ENCODE measurements around the gene TMEM245. TPM values are rescaled to one million over a fixed set of nuclear protein-coding genes. Genes with fewer than 3 reads are reported as not detected.
"Not testable (repeated sequence)": the region's sequence is repeated elsewhere in the genome, so short reads cannot be mapped to it uniquely, and the experiment has no call there.

TMEM245 gene
- total and polyA plus RNA-seq, 3 experiments from 2014 or later, result 24.4 to 35.2 (median 34.4) TPM

DNA sequence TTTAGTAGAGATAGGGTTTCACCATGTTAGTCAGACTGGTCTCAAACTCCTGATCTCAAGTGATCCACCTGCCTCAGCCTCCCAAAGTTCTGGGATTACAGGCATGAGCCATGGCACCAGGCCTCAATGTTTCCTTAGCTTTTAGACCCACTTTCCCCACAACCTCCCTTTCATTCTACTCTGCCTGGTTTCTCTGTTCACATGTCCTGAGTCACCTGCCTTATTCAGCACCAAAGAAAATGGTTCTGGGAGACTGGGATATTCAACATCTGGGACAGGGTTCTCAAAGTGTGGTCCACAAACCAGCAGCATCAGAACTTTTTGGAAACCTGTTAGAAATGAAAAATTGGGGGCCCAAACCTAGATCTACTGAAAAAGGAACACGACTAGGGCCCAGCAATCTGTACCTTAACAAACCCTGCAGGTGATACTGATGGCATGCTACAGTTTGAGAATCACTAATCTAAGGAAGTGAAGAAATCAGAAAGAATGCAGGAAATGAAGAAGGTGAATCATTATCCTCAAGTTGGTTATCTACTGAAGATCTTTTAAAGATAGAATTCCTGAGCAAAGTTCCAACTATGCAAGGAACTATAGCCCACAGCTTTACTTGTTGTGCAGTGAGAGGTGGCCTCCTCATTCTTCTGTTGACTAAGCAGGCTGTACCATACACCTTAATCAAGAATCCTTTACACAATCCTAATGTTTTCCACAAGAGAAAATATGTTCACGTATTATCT, 54.6 kb downstream of the TMEM245 start:
- peaks cover 6 to 60% (median 21%) of the 10 kb centered on the region in 3 donors for H3K36me3 Mint-ChIP-seq
- H3K4me3 ChIP-seq (ENCODE audit: low read length), result no peak overlapping the region
- H3K4me3 Mint-ChIP-seq, result no peak overlapping the region
- H3K9me3 ChIP-seq (ENCODE audit: low read length), result no peaks in the 10 kb centered on the region
- no peaks in the 10 kb centered on the region for H3K27me3 Mint-ChIP-seq
- H3K4me1 Mint-ChIP-seq, result no peaks in the 10 kb centered on the region
- no peaks in the 10 kb centered on the region for H3K27me3 ChIP-seq (ENCODE audit: insufficient read depth, low read length, poor library complexity, severe bottlenecking)
- no peak for DNase-seq
- H3K36me3 ChIP-seq (ENCODE audit: insufficient read depth, low read length), result peaks cover 24% of the 10 kb centered on the region
- no peaks in the 10 kb centered on the region for H3K9me3 Mint-ChIP-seq
- CTCF ChIA-PET, result no interaction called here
- POLR2A ChIA-PET, result no interaction called here
- H3K27ac Mint-ChIP-seq, result peak overlapping the region in 1 of 8 donors; percentile 56
- no peak overlapping the region for H3K27ac ChIP-seq (ENCODE audit: low read depth, low read length)
- H3K4me1 ChIP-seq (ENCODE audit: insufficient read depth, low read length), result no peaks in the 10 kb centered on the region

- Histone ChIP-seq H3K27ac (ENCODE audit: low read depth, low read length) (no peak overlapping the region), H3K36me3 (ENCODE audit: insufficient read depth, low read length) (peaks cover 28% of the 10 kb centered on the region), H3K9me3 (ENCODE audit: low read length) (no peaks in the 10 kb centered on the region), H3K4me3 (ENCODE audit: low read length) (no peak overlapping the region), H3K4me1 (ENCODE audit: insufficient read depth, low read length) (no peaks in the 10 kb centered on the region), H3K27me3 (ENCODE audit: insufficient read depth, low read length, poor library complexity, severe bottlenecking) (no peaks in the 10 kb centered on the region)
- ChIA-PET CTCF (no interaction called here), POLR2A (no interaction called here)
- Mint-ChIP-seq H3K27me3 (no peaks in the 10 kb centered on the region), H3K27ac (peak overlapping the region in 4 of 8 donors; percentile 4 to 51 (median 14)), H3K36me3 (peaks cover 12 to 71% (median 28%) of the 10 kb centered on the region in 3 donors), H3K4me3 (no peak overlapping the region), H3K9me3 (no peaks in the 10 kb centered on the region), H3K4me1 (no peaks in the 10 kb centered on the region)
- no peak for DNase-seq
These were observed 56.0 kb downstream of the TMEM245 start for GRCh38 chr9:109063760-109064159.

DNA sequence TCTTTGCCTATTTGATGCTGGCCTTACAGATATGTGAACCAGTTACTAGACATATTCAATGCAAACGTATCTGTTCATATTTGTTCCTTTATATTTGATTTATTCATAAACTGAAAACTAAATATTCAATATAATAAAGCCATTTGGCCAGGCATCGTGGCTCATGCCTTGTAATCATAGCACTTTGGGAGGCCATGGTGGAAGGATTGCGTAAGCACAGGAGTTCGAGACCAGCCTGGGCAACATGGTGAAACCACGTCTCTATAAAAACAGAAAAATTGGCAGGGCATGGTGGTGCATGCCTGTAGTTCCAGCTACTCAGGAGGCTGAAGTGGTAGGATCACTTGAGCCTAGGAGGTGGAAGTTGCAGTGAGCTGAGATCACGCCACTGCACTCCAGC, 57.2 kb downstream of the TMEM245 start:
- no peaks in the 10 kb centered on the region for H3K27me3 ChIP-seq (ENCODE audit: insufficient read depth, low read length, poor library complexity, severe bottlenecking)
- ChIA-PET CTCF (no interaction called here), POLR2A (no interaction called here)
- H3K27me3 Mint-ChIP-seq, result no peaks in the 10 kb centered on the region
- H3K27ac ChIP-seq (ENCODE audit: low read depth, low read length), result no peak overlapping the region
- no peak overlapping the region for H3K4me3 ChIP-seq (ENCODE audit: low read length)
- H3K36me3 ChIP-seq (ENCODE audit: insufficient read depth, low read length), result peaks cover 26% of the 10 kb centered on the region
- DNase-seq, result no peak
- no peak overlapping the region for H3K4me3 Mint-ChIP-seq
- H3K4me1 ChIP-seq (ENCODE audit: insufficient read depth, low read length), result no peaks in the 10 kb centered on the region
- H3K27ac Mint-ChIP-seq, result no peak overlapping the region
- no peaks in the 10 kb centered on the region for H3K9me3 Mint-ChIP-seq
- no peaks in the 10 kb centered on the region for H3K9me3 ChIP-seq (ENCODE audit: low read length)
- peaks cover 8 to 74% (median 23%) of the 10 kb centered on the region in 3 donors for H3K36me3 Mint-ChIP-seq
- no peaks in the 10 kb centered on the region for H3K4me1 Mint-ChIP-seq

DNA sequence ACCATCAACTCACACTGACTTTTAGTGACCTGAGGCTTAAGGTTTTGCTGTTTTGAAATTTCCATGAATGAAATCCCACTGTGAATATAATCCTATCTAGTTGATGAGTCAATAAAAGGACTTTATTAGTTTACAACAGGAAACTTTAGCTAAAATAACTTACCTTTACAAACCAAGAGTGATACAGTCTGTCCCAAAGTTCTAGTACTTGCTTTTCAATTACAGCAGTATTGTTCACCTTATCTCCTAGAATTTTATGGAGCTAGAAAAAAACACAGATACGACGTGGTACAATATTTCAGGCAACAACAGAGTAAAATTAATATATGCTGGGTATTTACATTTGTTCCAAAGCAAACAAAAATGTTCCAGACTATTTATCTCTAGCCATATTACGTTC, 59.6 kb downstream of the TMEM245 start:
- CTCF ChIA-PET, result interaction anchor here (1.2 to 1.6 kb wide), 3 partner anchors 10 to 16 kb away, joined by 3 to 7 read pairs (median 4); no protein-coding TSS in a partner anchor
- H3K27ac ChIP-seq (ENCODE audit: low read depth, low read length), result no peak overlapping the region
- no peaks in the 10 kb centered on the region for H3K9me3 ChIP-seq (ENCODE audit: low read length)
- POLR2A ChIA-PET, result no interaction called here
- Mint-ChIP-seq H3K27ac (no peak overlapping the region), H3K4me1 (peaks cover 0 to 1% (median 0%) of the 10 kb centered on the region in 3 donors), H3K4me3 (no peak overlapping the region), H3K27me3 (no peaks in the 10 kb centered on the region), H3K9me3 (no peaks in the 10 kb centered on the region), H3K36me3 (peaks cover 10 to 75% (median 24%) of the 10 kb centered on the region in 3 donors)
- no peaks in the 10 kb centered on the region for H3K4me1 ChIP-seq (ENCODE audit: insufficient read depth, low read length)
- H3K27me3 ChIP-seq (ENCODE audit: insufficient read depth, low read length, poor library complexity, severe bottlenecking), result no peaks in the 10 kb centered on the region
- peaks cover 24% of the 10 kb centered on the region for H3K36me3 ChIP-seq (ENCODE audit: insufficient read depth, low read length)
- H3K4me3 ChIP-seq (ENCODE audit: low read length), result no peak overlapping the region
- no peak for DNase-seq

DNA sequence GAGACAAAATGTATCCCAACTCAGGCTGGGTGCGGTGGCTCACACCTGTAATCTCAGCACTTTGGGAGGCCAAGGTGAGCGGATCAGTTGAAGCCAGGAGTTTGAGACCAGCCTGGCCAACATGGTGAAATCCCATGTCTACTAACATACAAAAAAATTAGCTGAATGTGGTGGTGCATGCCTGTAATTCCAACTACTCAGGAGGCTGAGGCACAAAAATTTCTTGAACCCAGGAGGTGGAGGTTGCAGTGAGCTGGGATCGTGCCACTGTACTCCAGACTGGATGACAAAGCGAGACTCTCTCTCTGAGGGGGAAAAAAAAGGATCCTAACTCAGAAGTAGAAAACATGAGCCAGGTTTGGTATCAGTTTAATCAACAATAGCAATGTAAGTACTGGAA, 66.6 kb downstream of the TMEM245 start:
- Mint-ChIP-seq H3K27ac (peak overlapping the region in 1 of 8 donors; percentile 3), H3K36me3 (peaks cover 20 to 85% (median 29%) of the 10 kb centered on the region in 3 donors)
- CTCF ChIA-PET; H3K9me3 Mint-ChIP-seq; H3K27me3 Mint-ChIP-seq; POLR2A ChIA-PET; H3K4me3 Mint-ChIP-seq; H3K4me1 Mint-ChIP-seq; H3K27ac ChIP-seq (ENCODE audit: low read depth, low read length); H3K4me3 ChIP-seq (ENCODE audit: low read length); H3K27me3 ChIP-seq (ENCODE audit: insufficient read depth, low read length, poor library complexity, severe bottlenecking); DNase-seq; H3K9me3 ChIP-seq (ENCODE audit: low read length); H3K4me1 ChIP-seq (ENCODE audit: insufficient read depth, low read length): not testable (repeated sequence)
- H3K36me3 ChIP-seq (ENCODE audit: insufficient read depth, low read length), result peaks cover 26% of the 10 kb centered on the region

DNA sequence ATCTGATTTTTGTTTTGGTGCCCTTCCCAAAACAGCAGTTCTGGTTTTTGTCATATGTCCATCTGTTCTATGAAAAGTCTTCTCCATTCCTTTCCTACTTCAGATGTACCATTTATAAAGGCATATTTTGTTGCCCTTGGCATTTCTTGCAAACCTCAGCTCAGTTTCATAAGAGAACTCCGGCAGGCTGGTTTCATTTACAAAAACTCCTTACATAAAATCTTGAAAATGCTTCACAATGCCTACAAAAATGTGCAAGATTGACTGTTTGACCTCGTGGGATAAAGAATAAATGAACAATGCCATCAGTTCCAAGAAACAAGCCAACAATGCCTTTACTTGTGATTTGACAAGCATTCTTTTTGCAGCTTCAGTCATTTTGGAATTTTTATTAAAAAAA, 67.3 kb downstream of the TMEM245 start:
- peaks cover 22 to 88% (median 32%) of the 10 kb centered on the region in 3 donors for H3K36me3 Mint-ChIP-seq
- no peak overlapping the region for H3K4me3 Mint-ChIP-seq
- POLR2A ChIA-PET, result no interaction called here
- no peak overlapping the region for H3K4me3 ChIP-seq (ENCODE audit: low read length)
- H3K36me3 ChIP-seq (ENCODE audit: insufficient read depth, low read length), result peaks cover 33% of the 10 kb centered on the region
- H3K4me1 ChIP-seq (ENCODE audit: insufficient read depth, low read length), result no peaks in the 10 kb centered on the region
- H3K27ac ChIP-seq (ENCODE audit: low read depth, low read length), result no peak overlapping the region
- H3K9me3 Mint-ChIP-seq, result no peaks in the 10 kb centered on the region
- H3K27ac Mint-ChIP-seq, result no peak overlapping the region
- H3K27me3 ChIP-seq (ENCODE audit: insufficient read depth, low read length, poor library complexity, severe bottlenecking), result no peaks in the 10 kb centered on the region
- DNase-seq, result no peak
- CTCF ChIA-PET, result no interaction called here
- H3K27me3 Mint-ChIP-seq, result no peaks in the 10 kb centered on the region
- no peaks in the 10 kb centered on the region for H3K9me3 ChIP-seq (ENCODE audit: low read length)
- H3K4me1 Mint-ChIP-seq, result peaks cover under 1 to 3% (median 3%) of the 10 kb centered on the region in 3 donors

- H3K4me3 Mint-ChIP-seq, result no peak overlapping the region
- no peak for DNase-seq
- H3K36me3 Mint-ChIP-seq, result peaks cover 20 to 88% (median 35%) of the 10 kb centered on the region in 3 donors
- no peak overlapping the region for H3K4me3 ChIP-seq (ENCODE audit: low read length)
- H3K27me3 ChIP-seq (ENCODE audit: insufficient read depth, low read length, poor library complexity, severe bottlenecking), result no peaks in the 10 kb centered on the region
- CTCF ChIA-PET, result no interaction called here
- no peaks in the 10 kb centered on the region for H3K4me1 ChIP-seq (ENCODE audit: insufficient read depth, low read length)
- H3K9me3 ChIP-seq (ENCODE audit: low read length), result no peaks in the 10 kb centered on the region
- H3K27ac ChIP-seq (ENCODE audit: low read depth, low read length), result no peak overlapping the region
- H3K4me1 Mint-ChIP-seq, result peaks cover 2 to 3% (median 3%) of the 10 kb centered on the region in 3 donors
- H3K27ac Mint-ChIP-seq, result peak overlapping the region in 1 of 8 donors; percentile 42
- no peaks in the 10 kb centered on the region for H3K9me3 Mint-ChIP-seq
- no peaks in the 10 kb centered on the region for H3K27me3 Mint-ChIP-seq
- peaks cover 39% of the 10 kb centered on the region for H3K36me3 ChIP-seq (ENCODE audit: insufficient read depth, low read length)
- POLR2A ChIA-PET, result no interaction called here
These were observed 68.0 kb downstream of the TMEM245 start for GRCh38 chr9:109051733-109052132.

DNA sequence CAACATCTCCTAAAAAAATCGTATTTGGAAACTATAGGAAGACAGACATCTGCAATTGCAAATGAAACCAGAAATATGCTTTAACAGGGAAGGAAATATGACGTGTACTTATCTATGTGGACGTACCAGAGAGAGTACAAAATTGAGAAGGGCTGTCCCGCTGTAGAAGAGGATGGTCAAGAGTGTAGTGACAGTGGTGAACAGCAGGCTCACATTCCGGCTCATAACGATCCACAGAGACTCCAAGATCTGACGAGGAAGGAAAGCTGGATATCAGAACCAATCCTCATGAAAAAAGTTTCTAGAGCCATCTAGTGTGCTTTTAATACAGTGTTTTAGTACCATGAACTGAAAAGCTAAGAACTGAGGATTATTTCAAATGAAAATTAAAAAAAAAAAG, 69.3 kb downstream of the TMEM245 start:
- Mint-ChIP-seq H3K4me3 (no peak overlapping the region), H3K27ac (no peak overlapping the region), H3K9me3 (no peaks in the 10 kb centered on the region), H3K27me3 (no peaks in the 10 kb centered on the region), H3K4me1 (peaks cover 2 to 3% (median 3%) of the 10 kb centered on the region in 3 donors), H3K36me3 (peaks cover 17 to 90% (median 40%) of the 10 kb centered on the region in 3 donors)
- Histone ChIP-seq H3K36me3 (ENCODE audit: insufficient read depth, low read length) (peaks cover 46% of the 10 kb centered on the region), H3K9me3 (ENCODE audit: low read length) (no peaks in the 10 kb centered on the region), H3K27me3 (ENCODE audit: insufficient read depth, low read length, poor library complexity, severe bottlenecking) (no peaks in the 10 kb centered on the region), H3K27ac (ENCODE audit: low read depth, low read length) (no peak overlapping the region), H3K4me1 (ENCODE audit: insufficient read depth, low read length) (no peaks in the 10 kb centered on the region), H3K4me3 (ENCODE audit: low read length) (no peak overlapping the region)
- DNase-seq, result no peak
- POLR2A ChIA-PET, result no interaction called here
- CTCF ChIA-PET, result no interaction called here
